Adrenal gland (tissue), 5 donors: Measurements from ENCODE around the gene PTCH1.

Experiments used
- CTCF ChIP-seq, 6 experiments: fragments of 450-650 bp in 4 of 6; fragments of 200-600 bp in 2 of 6; sonication (generic) in 1 of 6; IDR thresholded peaks; 1 replicate in 5 of 6; 2 replicates in 1 of 6; pipeline versions ENCODE4 v1.5.1 to v1.8.0; 2016 to 2021; ENCODE audit warnings: antibody characterized with exemption in 6 of 6, mild to moderate bottlenecking in 2 of 6, moderate library complexity in 1 of 6
- POLR2A ChIP-seq, 2 donors: fragments of 450-650 bp; IDR thresholded peaks; one replicate each; pipeline ENCODE4 v1.6.1; 2017; ENCODE audit warnings: antibody characterized with exemption in 2 of 2, mild to moderate bottlenecking in 2 of 2, moderate library complexity in 1 of 2
- donor health status: DM: no; HTN: no; CAD: no.

- TF ChIP-seq CTCF (IDR thresholded peaks at IDR 0.05) (no peak), POLR2A (IDR thresholded peaks at IDR 0.05) (no peak)
These were observed 48.0 kb downstream of the PTCH1 start for GRCh38 chr9:95468791-95469190.
